ENCODE data around the gene TRIM50. TPM values are rescaled to one million over a fixed set of nuclear protein-coding genes. Genes with fewer than 3 reads are reported as not detected.

Gene TRIM50
- total and polyA plus RNA-seq, 9 of the 15 experiments (the other 6 are each of a cell fraction or from before 2014, with no cell fraction given) = not detected

- peak; percentile 92 for TF ChIP-seq LCOR (CRISPR knock-in tag; IDR thresholded peaks at IDR 0.05)
- no peak for TF ChIP-seq ARHGAP35 (IDR thresholded peaks at IDR 0.05; ENCODE audit: partially characterized antibody)
- peak; percentile 27; the same call in 1 of the 2 replicates for TF ChIP-seq USF1 (CRISPR knock-in tag; IDR thresholded peaks at IDR 0.05)
- peak; percentile 89 to 95; a peak in 3 of 4 replicates for TF ChIP-seq ETV6 (IDR thresholded peaks at IDR 0.05; ENCODE audit: borderline replicate concordance in 1 of 2, low read depth in 2 of 2, low read length in 1 of 2)
- no peak for TF ChIP-seq ETV6 (CRISPR knock-in tag; IDR thresholded peaks at IDR 0.05; ENCODE audit: borderline replicate concordance)
- peak; percentile 96 for TF ChIP-seq ZBTB40 (IDR thresholded peaks at IDR 0.05)
- TF ChIP-seq ZBTB40 (CRISPR knock-in tag; IDR thresholded peaks at IDR 0.05) = no peak
- peak; percentile 83 for TF ChIP-seq TAF1 (IDR thresholded peaks at IDR 0.05; ENCODE audit: control insufficient read depth, extremely low read depth, insufficient read depth, low read length, severe bottlenecking)
- TF ChIP-seq, protein P1, sequence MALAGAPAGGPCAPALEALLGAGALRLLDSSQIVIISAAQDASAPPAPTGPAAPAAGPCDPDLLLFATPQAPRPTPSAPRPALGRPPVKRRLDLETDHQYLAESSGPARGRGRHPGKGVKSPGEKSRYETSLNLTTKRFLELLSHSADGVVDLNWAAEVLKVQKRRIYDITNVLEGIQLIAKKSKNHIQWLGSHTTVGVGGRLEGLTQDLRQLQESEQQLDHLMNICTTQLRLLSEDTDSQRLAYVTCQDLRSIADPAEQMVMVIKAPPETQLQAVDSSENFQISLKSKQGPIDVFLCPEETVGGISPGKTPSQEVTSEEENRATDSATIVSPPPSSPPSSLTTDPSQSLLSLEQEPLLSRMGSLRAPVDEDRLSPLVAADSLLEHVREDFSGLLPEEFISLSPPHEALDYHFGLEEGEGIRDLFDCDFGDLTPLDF (CRISPR knock-in tag; IDR thresholded peaks at IDR 0.05) = peak; percentile 81; the same call in 1 of the 2 replicates
- TF ChIP-seq ASH1L (IDR thresholded peaks at IDR 0.05; ENCODE audit: borderline replicate concordance, low read depth, partially characterized antibody) = peak; percentile 72
- TF ChIP-seq, protein P2, sequence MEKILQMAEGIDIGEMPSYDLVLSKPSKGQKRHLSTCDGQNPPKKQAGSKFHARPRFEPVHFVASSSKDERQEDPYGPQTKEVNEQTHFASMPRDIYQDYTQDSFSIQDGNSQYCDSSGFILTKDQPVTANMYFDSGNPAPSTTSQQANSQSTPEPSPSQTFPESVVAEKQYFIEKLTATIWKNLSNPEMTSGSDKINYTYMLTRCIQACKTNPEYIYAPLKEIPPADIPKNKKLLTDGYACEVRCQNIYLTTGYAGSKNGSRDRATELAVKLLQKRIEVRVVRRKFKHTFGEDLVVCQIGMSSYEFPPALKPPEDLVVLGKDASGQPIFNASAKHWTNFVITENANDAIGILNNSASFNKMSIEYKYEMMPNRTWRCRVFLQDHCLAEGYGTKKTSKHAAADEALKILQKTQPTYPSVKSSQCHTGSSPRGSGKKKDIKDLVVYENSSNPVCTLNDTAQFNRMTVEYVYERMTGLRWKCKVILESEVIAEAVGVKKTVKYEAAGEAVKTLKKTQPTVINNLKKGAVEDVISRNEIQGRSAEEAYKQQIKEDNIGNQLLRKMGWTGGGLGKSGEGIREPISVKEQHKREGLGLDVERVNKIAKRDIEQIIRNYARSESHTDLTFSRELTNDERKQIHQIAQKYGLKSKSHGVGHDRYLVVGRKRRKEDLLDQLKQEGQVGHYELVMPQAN (IDR thresholded peaks at IDR 0.05; ENCODE audit: borderline replicate concordance) = peak; percentile 86
- no peak for TF ChIP-seq NR4A1 (CRISPR knock-in tag; IDR thresholded peaks at IDR 0.05)
- no peak for TF ChIP-seq NR4A1 (tag; IDR thresholded peaks at IDR 0.05)
Measured at GRCh38 chr7:73308665-73309214, 19.1 kb downstream of the TRIM50 start, which contains the start of gene NSUN5 (continued).
